H1 (cell line): ENCODE data around the gene HYLS1. TPM values are rescaled to one million over a fixed set of nuclear protein-coding genes. Genes with fewer than 3 reads are reported as not detected.

Experiments used
- CTCF ChIA-PET: fragments of 300-600 bp; sonication (Branson Sonifier 250); formaldehyde crosslinking; loops from one replicate; lab custom pipeline; 2021; ENCODE audit not compliant: partially characterized antibody; lab: Charles Lee
- POLR2A ChIA-PET: fragments of 300-600 bp; sonication (Branson Sonifier 250); formaldehyde crosslinking; loops from one replicate; lab custom pipeline; 2021; ENCODE audit warnings: inconsistent platforms; ENCODE audit not compliant: partially characterized antibody; lab: Charles Lee
- DNase-seq, 2 experiments: peaks; one replicate each; pipeline versions ENCODE4 v3.0.0 to v3.0.0-alpha.2; 2010 to 2022; ENCODE audit warnings: low spot score in 2 of 2, low read depth in 1 of 2, mixed read lengths in 1 of 2
- FAIRE-seq: peaks from 2 replicates; lab custom pipeline; 2011; peaks lifted over from hg19 to GRCh38; lab: Jason Lieb, UNC
- H2AFZ ChIP-seq: 2 replicates; pipeline ENCODE4 v1.8.1; 2012; ENCODE audit warnings: low read length, inconsistent platforms
- H2AK5ac ChIP-seq: 2 replicates; pipeline ENCODE4 v1.6.1; 2013; ENCODE audit warnings: low read depth, low read length
- H2BK120ac ChIP-seq: replicated peaks from 2 replicates; pipeline ENCODE3; 2013; ENCODE audit warnings: low read depth, low read length, inconsistent platforms
- H2BK12ac ChIP-seq: 2 replicates; pipeline ENCODE4 v1.6.1; 2013; ENCODE audit warnings: low read depth, low read length
- H2BK15ac ChIP-seq: 2 replicates; pipeline ENCODE4 v1.6.1; 2013; ENCODE audit warnings: low read length
- H2BK20ac ChIP-seq: 2 replicates; pipeline ENCODE4 v1.6.1; 2013; ENCODE audit warnings: low read length
- H2BK5ac ChIP-seq: 2 replicates; pipeline ENCODE4 v1.6.1; 2013; ENCODE audit warnings: low read depth, low read length
- H3K14ac ChIP-seq: 2 replicates; pipeline ENCODE4 v1.6.1; 2013; ENCODE audit warnings: inconsistent platforms; ENCODE audit not compliant: insufficient read length
- H3K18ac ChIP-seq: 2 replicates; pipeline ENCODE4 v1.6.1; 2013; ENCODE audit warnings: low read length; ENCODE audit errors: extremely low read depth
- H3K23ac ChIP-seq: 2 replicates; pipeline ENCODE4 v1.6.1; 2013; ENCODE audit warnings: inconsistent platforms; ENCODE audit not compliant: insufficient read length
- H3K23me2 ChIP-seq: 2 replicates; pipeline ENCODE4 v1.6.1; 2013; ENCODE audit warnings: low read depth, low read length
- H3K27ac ChIP-seq: 2 replicates; pipeline ENCODE4 v1.6.1; 2011; ENCODE audit warnings: low read depth, low read length, inconsistent platforms
- H3K27me3 ChIP-seq, 4 experiments: replicated peaks in 1 of 4; 1 replicate in 1 of 4; 2 replicates in 3 of 4; pipeline versions ENCODE4 v1.6.1 to v1.8.1; 2011 to 2013; ENCODE audit warnings: low read length in 3 of 4, mild to moderate bottlenecking in 3 of 4, inconsistent platforms in 2 of 4, mixed read lengths in 2 of 4, moderate library complexity in 1 of 4; ENCODE audit not compliant: control insufficient read depth in 3 of 4, insufficient read depth in 3 of 4; ENCODE audit errors: extremely low read depth in 1 of 4
- H3K36me3 ChIP-seq, 4 experiments: 2 replicates each; pipeline versions ENCODE4 v1.6.1 to v1.8.1; 2011 to 2013; ENCODE audit warnings: mild to moderate bottlenecking in 4 of 4, low read length in 3 of 4, moderate library complexity in 2 of 4, control low read depth in 1 of 4, inconsistent platforms in 1 of 4; ENCODE audit not compliant: insufficient read depth in 4 of 4, control insufficient read depth in 2 of 4
- H3K4ac ChIP-seq: replicated peaks from 2 replicates; pipeline ENCODE3; 2013; ENCODE audit warnings: low read length, low read depth, mixed read lengths, inconsistent platforms; ENCODE audit not compliant: insufficient read length
- H3K4me1 ChIP-seq, 4 experiments: replicated peaks in 1 of 4; 1 replicate in 1 of 4; 2 replicates in 3 of 4; pipeline versions ENCODE4 v1.6.1 to v1.8.1; 2011 to 2013; ENCODE audit warnings: low read length in 3 of 4, inconsistent platforms in 2 of 4, mixed read lengths in 1 of 4; ENCODE audit not compliant: insufficient read depth in 4 of 4, control insufficient read depth in 3 of 4
- H3K4me2 ChIP-seq, 2 experiments: 2 replicates each; pipeline versions ENCODE4 v1.6.1 to v1.8.1; 2011 to 2013; ENCODE audit warnings: low read depth in 2 of 2, low read length in 2 of 2, control low read depth in 1 of 2, inconsistent platforms in 1 of 2, mild to moderate bottlenecking in 1 of 2; ENCODE audit not compliant: insufficient read depth in 1 of 2
- H3K4me3 ChIP-seq, 4 experiments: fragments of 200-600, 300-600 bp in 1 of 4; sonication (generic), shearing (Covaris generic), sonication (Bioruptor Twin) in 1 of 4; 2 replicates each; pipeline versions ENCODE4 v1.5.1 to v1.8.1; 2011 to 2016; ENCODE audit warnings: low read length in 4 of 4, low read depth in 3 of 4, control low read depth in 2 of 4, inconsistent platforms in 2 of 4, mild to moderate bottlenecking in 2 of 4, mixed read lengths in 1 of 4, moderate library complexity in 1 of 4; ENCODE audit not compliant: insufficient read depth in 2 of 4; ENCODE audit errors: extremely low read depth in 1 of 4
- H3K56ac ChIP-seq: replicated peaks from 2 replicates; pipeline ENCODE3; 2013; ENCODE audit warnings: low read depth, mild to moderate bottlenecking, mixed read lengths, low read length, inconsistent platforms; ENCODE audit not compliant: insufficient read length
- H3K79me1 ChIP-seq: 2 replicates; pipeline ENCODE4 v1.6.1; 2013; ENCODE audit warnings: low read depth, low read length, control low read depth
- H3K79me2 ChIP-seq, 2 experiments: 2 replicates each; pipeline versions ENCODE4 v1.6.1 to v1.8.1; 2012 to 2013; ENCODE audit warnings: low read length in 2 of 2, mild to moderate bottlenecking in 2 of 2, inconsistent platforms in 1 of 2; ENCODE audit not compliant: insufficient read depth in 2 of 2, control insufficient read depth in 1 of 2
- H3K9ac ChIP-seq, 4 experiments: replicated peaks in 1 of 4; 1 replicate in 1 of 4; 2 replicates in 3 of 4; pipeline versions ENCODE4 v1.6.1 to v1.8.1; 2011 to 2013; ENCODE audit warnings: low read depth in 3 of 4, low read length in 3 of 4, control low read depth in 2 of 4, mild to moderate bottlenecking in 2 of 4, moderate library complexity in 2 of 4, inconsistent platforms in 1 of 4; ENCODE audit errors: extremely low read depth in 1 of 4
- H3K9me3 ChIP-seq, 2 experiments: 2 replicates each; pipeline versions ENCODE4 v1.6.1 to v1.8.1; 2012 to 2013; ENCODE audit warnings: mild to moderate bottlenecking in 2 of 2, moderate library complexity in 2 of 2, control low read depth in 1 of 2, inconsistent platforms in 1 of 2, low read depth in 1 of 2, low read length in 1 of 2, mixed read lengths in 1 of 2; ENCODE audit not compliant: insufficient read depth in 2 of 2
- H4K20me1 ChIP-seq, 2 experiments: replicated peaks in 1 of 2; 2 replicates each; pipeline versions ENCODE3 to v1.8.1; 2011 to 2013; ENCODE audit warnings: inconsistent platforms in 2 of 2, low read length in 2 of 2, mild to moderate bottlenecking in 1 of 2; ENCODE audit not compliant: insufficient read depth in 2 of 2, control insufficient read depth in 1 of 2
- H4K5ac ChIP-seq: 2 replicates; pipeline ENCODE4 v1.6.1; 2013; ENCODE audit warnings: low read length, low read depth, mixed read lengths, inconsistent platforms; ENCODE audit not compliant: insufficient read length
- H4K8ac ChIP-seq: 2 replicates; pipeline ENCODE4 v1.8.0; 2013; ENCODE audit warnings: mild to moderate bottlenecking, moderate library complexity, low read length, inconsistent platforms; ENCODE audit not compliant: insufficient read depth; ENCODE audit errors: extremely low read depth
- H4K91ac ChIP-seq: replicated peaks from 2 replicates; pipeline ENCODE3; 2013; ENCODE audit warnings: low read length, mixed read lengths, inconsistent platforms; ENCODE audit not compliant: insufficient read length
- CHD2 ChIP-seq: IDR thresholded peaks from 2 replicates; pipeline ENCODE4 v1.6.1; 2012; ENCODE audit warnings: low read length, improper control_type of control experiment
- HDAC2 ChIP-seq, 2 experiments: fragments of 300-600 bp in 1 of 2; sonication (generic) in 1 of 2; IDR thresholded peaks; 2 replicates each; pipeline ENCODE4 v1.6.1; 2011 to 2012; ENCODE audit warnings: low read depth in 2 of 2, low read length in 2 of 2, mild to moderate bottlenecking in 2 of 2, moderate library complexity in 2 of 2, borderline replicate concordance in 1 of 2, inconsistent platforms in 1 of 2
- JUND ChIP-seq: IDR thresholded peaks from 2 replicates; pipeline ENCODE4 v1.6.1; 2011; ENCODE audit warnings: mild to moderate bottlenecking, improper control_type of control experiment, low read length
- POU5F1 ChIP-seq: IDR thresholded peaks from 2 replicates; pipeline ENCODE4 v1.6.1; 2011; ENCODE audit warnings: low read depth, mild to moderate bottlenecking, low read length, moderate library complexity
- SIN3A ChIP-seq, 2 experiments: IDR thresholded peaks in 1 of 2; conservative IDR thresholded peaks in 1 of 2; 2 replicates each; pipeline ENCODE4 v1.6.1; 2011 to 2012; ENCODE audit warnings: low read length in 2 of 2, improper control_type of control experiment in 1 of 2, low read depth in 1 of 2, mild to moderate bottlenecking in 1 of 2
- WGBS, 2 experiments: shearing (Covaris generic) in 1 of 2; methylation state at CpG; one replicate each; pipeline versions ENCODE4 v1.1.6 to v1.1.7; 2013 to 2015; ENCODE audit warnings: low lambda C conversion rate in 2 of 2, mixed read lengths in 2 of 2, inconsistent platforms in 1 of 2, low coverage in 1 of 2, missing lambda C conversion rate in 1 of 2; ENCODE audit not compliant: insufficient replicate concordance in 2 of 2, insufficient coverage in 1 of 2, insufficient read length in 1 of 2; ENCODE audit errors: extremely low coverage in 1 of 2, missing lambda C conversion rate in 1 of 2; 5-methylcytosine and 5-hydroxymethylcytosine counted together
- polyA plus RNA-seq, 7 experiments: library from polyadenylated mRNA; depleted of rRNA in 3 of 7; stranded (reverse) in 5 of 7; unstranded in 2 of 7; fragments of >200 nt in 5 of 7; fragments of 200-250 nt in 2 of 7; gene quantifications; 1 replicate in 5 of 7; 2 replicates in 1 of 7; 4 replicates in 1 of 7; pipeline versions ENCODE4 v1.2.1 to v1.2.3, GENCODE V29; 2011 to 2013; ENCODE audit warnings: missing spikeins in 2 of 7, mixed read lengths in 2 of 7
- total RNA-seq: library from RNA; stranded (reverse); fragmentation: NEBNext Ultra II Directional; extraction: Animal tissue kit (Norgen Biotek cat#: 25700); gene quantifications from 2 replicates; pipeline ENCODE4 v1.2.1, GENCODE V29; 2021

The HYLS1 gene
- total and polyA plus RNA-seq, 2 of the 8 experiments (the other 6 are each of a cell fraction or from before 2014, with no cell fraction given): 5.1 to 11.6 TPM

- no peak overlapping the region for H2BK12ac ChIP-seq
- FAIRE-seq: peak; percentile 24
- no peak for DNase-seq
- H3K56ac ChIP-seq: no peak overlapping the region
- H4K20me1 ChIP-seq: no peaks in the 10 kb centered on the region
- no peak overlapping the region for H3K14ac ChIP-seq
- peaks cover 6 to 14% (median 11%) of the 10 kb centered on the region in 4 experiments for H3K4me1 ChIP-seq
- H2BK15ac ChIP-seq: no peak overlapping the region
- peaks cover 0 to 6% (median 2%) of the 10 kb centered on the region in 4 experiments; a peak in 2 of 7 replicates for H3K27me3 ChIP-seq
- 72% methylated on average over 3 of the region's 3 CpGs; no CpG with 5 or more reads in 1 of the 2 experiments for WGBS, 2 experiments
- H3K4ac ChIP-seq: no peak overlapping the region
- H2AFZ ChIP-seq: no peak overlapping the region
- ChIA-PET POLR2A (interaction anchor here (1.1 to 1.4 kb wide), 2 partner anchors 30 to 198 kb away, joined by 3 read pairs; no protein-coding TSS in a partner anchor), CTCF (interaction anchor here (1.1 to 7.0 kb wide), 8 partner anchors 11 to 263 kb away, joined by 3 to 76 read pairs (median 10); partner anchors contain the start of gene VSIG10L2)
- H3K4me3 ChIP-seq: no peak overlapping the region
- no peak overlapping the region for H3K9ac ChIP-seq
- no peaks in the 10 kb centered on the region for H3K79me1 ChIP-seq
- no peak overlapping the region for H4K8ac ChIP-seq
- no peak overlapping the region for H3K23ac ChIP-seq
- no peak overlapping the region for H2BK20ac ChIP-seq
- no peaks in the 10 kb centered on the region for H3K23me2 ChIP-seq
- H2BK120ac ChIP-seq: no peak overlapping the region
- no peaks in the 10 kb centered on the region for H3K9me3 ChIP-seq
- H4K91ac ChIP-seq: no peak overlapping the region
- no peak overlapping the region for H2BK5ac ChIP-seq
- no peaks in the 10 kb centered on the region for H3K36me3 ChIP-seq
- H2AK5ac ChIP-seq: no peak overlapping the region
- no peak overlapping the region for H4K5ac ChIP-seq
- H3K4me2 ChIP-seq: no peak overlapping the region
- H3K18ac ChIP-seq: no peak overlapping the region
- no peaks in the 10 kb centered on the region for H3K79me2 ChIP-seq
- H3K27ac ChIP-seq: no peak overlapping the region
- TF ChIP-seq JUND (no peak), POU5F1 (no peak), SIN3A (conservative IDR thresholded peaks at IDR 0.05 in 1 of 2, IDR thresholded peaks at IDR 0.05 in 1 of 2; ENCODE audit: low read depth in 1 of 2, low read length in 2 of 2) (no peak), CHD2 (no peak), HDAC2 (IDR thresholded peaks at IDR 0.05; ENCODE audit: borderline replicate concordance in 1 of 2, low read depth in 2 of 2, low read length in 2 of 2) (no peak)
These were observed 43.6 kb downstream of the HYLS1 start for GRCh38 chr11:125931116-125931515.
